ENCODE measurements around the gene EME2. TPM values are rescaled to one million over a fixed set of nuclear protein-coding genes. Genes with fewer than 3 reads are reported as not detected.
A peak's percentile ranks its signal among the peaks of the same experiment; 100 is the strongest.

EME2 gene
- total and polyA plus RNA-seq, 4 donors = 1.4 to 9.0 (median 3.0) TPM

GRCh38 chr16:1793578-1794220 lies 21.1 kb downstream of the EME2 start, which contains the start of gene IGFALS:
IGFALS (minus strand) TSS chr16:1793705; CDS start chr16:1793652, 53 bp downstream.
- Histone ChIP-seq H3K27ac (ENCODE audit: low read depth in 1 of 2, low read length in 2 of 2) (peak within 1 kb of the TSS; percentile 64 to 76), H3K4me1 (ENCODE audit: control insufficient read depth in 4 of 4, insufficient read depth in 4 of 4, low read length in 3 of 4) (peaks cover 20 to 61% (median 47%) of the 10 kb centered on the region in 4 donors), H3K36me3 (ENCODE audit: control insufficient read depth in 4 of 4, insufficient read depth in 3 of 4, low read depth in 1 of 4, low read length in 3 of 4) (peaks cover 0 to 22% (median 2%) of the 10 kb centered on the region in 4 donors), H3K4me3 (ENCODE audit: low read depth in 1 of 3, low read length in 3 of 3) (peak within 1 kb of the TSS; percentile 63 to 73 (median 70)), H3K9ac (ENCODE audit: low read depth in 1 of 2, low read length in 2 of 2) (peak within 1 kb of the TSS in 1 of 2 donors; percentile 71), H3K27me3 (ENCODE audit: control insufficient read depth in 4 of 4, insufficient read depth in 4 of 4, low read length in 3 of 4) (no peaks in the 10 kb centered on the region), H3K9me3 (ENCODE audit: control insufficient read depth in 4 of 4, low read length in 3 of 4) (no peaks in the 10 kb centered on the region)
- no peak for DNase-seq (ENCODE audit: low spot score)
- TF ChIP-seq EGR1 (IDR thresholded peaks at IDR 0.05; ENCODE audit: low read depth in 2 of 2) = no peak
- TF ChIP-seq RXRA (IDR thresholded peaks at IDR 0.05) = peak; percentile 45 to 57
- TF ChIP-seq, protein P1, sequence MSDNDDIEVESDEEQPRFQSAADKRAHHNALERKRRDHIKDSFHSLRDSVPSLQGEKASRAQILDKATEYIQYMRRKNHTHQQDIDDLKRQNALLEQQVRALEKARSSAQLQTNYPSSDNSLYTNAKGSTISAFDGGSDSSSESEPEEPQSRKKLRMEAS (IDR thresholded peaks at IDR 0.05) = peak; percentile 11
- no peak for TF ChIP-seq CTCF (IDR thresholded peaks at IDR 0.05; ENCODE audit: low read depth, low read length, missing input control)
- TF ChIP-seq ZBTB33 (IDR thresholded peaks at IDR 0.05) = no peak
- TF ChIP-seq YY1 (IDR thresholded peaks at IDR 0.05) = peak; percentile 12
- peak; percentile 11 for TF ChIP-seq SP1 (IDR thresholded peaks at IDR 0.05)
- TF ChIP-seq HNF4A (conservative IDR thresholded peaks at IDR 0.05) = peak in 1 of 2 donors; percentile 39
- TF ChIP-seq, protein P2, sequence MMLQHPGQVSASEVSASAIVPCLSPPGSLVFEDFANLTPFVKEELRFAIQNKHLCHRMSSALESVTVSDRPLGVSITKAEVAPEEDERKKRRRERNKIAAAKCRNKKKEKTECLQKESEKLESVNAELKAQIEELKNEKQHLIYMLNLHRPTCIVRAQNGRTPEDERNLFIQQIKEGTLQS (IDR thresholded peaks at IDR 0.05) = no peak
- peak in 1 of 2 donors; percentile 30 for TF ChIP-seq GABPA (IDR thresholded peaks at IDR 0.05 in 1 of 2, conservative IDR thresholded peaks at IDR 0.05 in 1 of 2)
- WGBS = 24% methylated on average over 28 of the region's 28 CpGs

GRCh38 chr16:1794221-1794871 lies 21.7 kb downstream of the EME2 start:
- 31% methylated on average over 18 of the region's 18 CpGs for WGBS
- Histone ChIP-seq H3K4me1 (ENCODE audit: control insufficient read depth in 4 of 4, insufficient read depth in 4 of 4, low read length in 3 of 4) (peaks cover 20 to 57% (median 44%) of the 10 kb centered on the region in 4 donors), H3K9me3 (ENCODE audit: control insufficient read depth in 4 of 4, low read length in 3 of 4) (no peaks in the 10 kb centered on the region), H3K27me3 (ENCODE audit: control insufficient read depth in 4 of 4, insufficient read depth in 4 of 4, low read length in 3 of 4) (no peaks in the 10 kb centered on the region), H3K4me3 (ENCODE audit: low read depth in 1 of 3, low read length in 3 of 3) (peak overlapping the region; percentile 41 to 73 (median 70)), H3K36me3 (ENCODE audit: control insufficient read depth in 4 of 4, insufficient read depth in 3 of 4, low read depth in 1 of 4, low read length in 3 of 4) (peaks cover 0 to 15% (median under 1%) of the 10 kb centered on the region in 4 donors), H3K27ac (ENCODE audit: low read depth in 1 of 2, low read length in 2 of 2) (peak overlapping the region; percentile 64 to 76), H3K9ac (ENCODE audit: low read depth in 1 of 2, low read length in 2 of 2) (peak overlapping the region in 1 of 2 donors; percentile 16)
- no peak for DNase-seq (ENCODE audit: low spot score)
- TF ChIP-seq GABPA (IDR thresholded peaks at IDR 0.05 in 1 of 2, conservative IDR thresholded peaks at IDR 0.05 in 1 of 2) (no peak), RXRA (IDR thresholded peaks at IDR 0.05) (peak; percentile 60 to 65), SP1 (IDR thresholded peaks at IDR 0.05) (peak; percentile 53), YY1 (IDR thresholded peaks at IDR 0.05) (peak; percentile 8), ZBTB33 (IDR thresholded peaks at IDR 0.05) (no peak), JUND (IDR thresholded peaks at IDR 0.05) (no peak), FOXA1 (IDR thresholded peaks at IDR 0.05) (no peak), HNF4G (IDR thresholded peaks at IDR 0.05) (no peak), TAF1 (conservative IDR thresholded peaks at IDR 0.05) (no peak), CTCF (IDR thresholded peaks at IDR 0.05; ENCODE audit: low read depth, low read length, missing input control) (no peak), EGR1 (IDR thresholded peaks at IDR 0.05; ENCODE audit: low read depth in 2 of 2) (no peak)
- TF ChIP-seq, protein P2 (IDR thresholded peaks at IDR 0.05) = no peak
- TF ChIP-seq, protein P3, sequence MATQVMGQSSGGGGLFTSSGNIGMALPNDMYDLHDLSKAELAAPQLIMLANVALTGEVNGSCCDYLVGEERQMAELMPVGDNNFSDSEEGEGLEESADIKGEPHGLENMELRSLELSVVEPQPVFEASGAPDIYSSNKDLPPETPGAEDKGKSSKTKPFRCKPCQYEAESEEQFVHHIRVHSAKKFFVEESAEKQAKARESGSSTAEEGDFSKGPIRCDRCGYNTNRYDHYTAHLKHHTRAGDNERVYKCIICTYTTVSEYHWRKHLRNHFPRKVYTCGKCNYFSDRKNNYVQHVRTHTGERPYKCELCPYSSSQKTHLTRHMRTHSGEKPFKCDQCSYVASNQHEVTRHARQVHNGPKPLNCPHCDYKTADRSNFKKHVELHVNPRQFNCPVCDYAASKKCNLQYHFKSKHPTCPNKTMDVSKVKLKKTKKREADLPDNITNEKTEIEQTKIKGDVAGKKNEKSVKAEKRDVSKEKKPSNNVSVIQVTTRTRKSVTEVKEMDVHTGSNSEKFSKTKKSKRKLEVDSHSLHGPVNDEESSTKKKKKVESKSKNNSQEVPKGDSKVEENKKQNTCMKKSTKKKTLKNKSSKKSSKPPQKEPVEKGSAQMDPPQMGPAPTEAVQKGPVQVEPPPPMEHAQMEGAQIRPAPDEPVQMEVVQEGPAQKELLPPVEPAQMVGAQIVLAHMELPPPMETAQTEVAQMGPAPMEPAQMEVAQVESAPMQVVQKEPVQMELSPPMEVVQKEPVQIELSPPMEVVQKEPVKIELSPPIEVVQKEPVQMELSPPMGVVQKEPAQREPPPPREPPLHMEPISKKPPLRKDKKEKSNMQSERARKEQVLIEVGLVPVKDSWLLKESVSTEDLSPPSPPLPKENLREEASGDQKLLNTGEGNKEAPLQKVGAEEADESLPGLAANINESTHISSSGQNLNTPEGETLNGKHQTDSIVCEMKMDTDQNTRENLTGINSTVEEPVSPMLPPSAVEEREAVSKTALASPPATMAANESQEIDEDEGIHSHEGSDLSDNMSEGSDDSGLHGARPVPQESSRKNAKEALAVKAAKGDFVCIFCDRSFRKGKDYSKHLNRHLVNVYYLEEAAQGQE (IDR thresholded peaks at IDR 0.05) = no peak

Measured in liver (tissue), 9 donors.